Measurements from ENCODE around the gene PDE4D.

Gene PDE4D

GRCh38 chr5:58932057-58932612 lies 961.4 kb downstream of the PDE4D start:
- DNase-seq: no peak

- DNase-seq: no peak
Observed at GRCh38 chr5:58930520-58930919, 963.0 kb downstream of the PDE4D start.

GRCh38 chr5:58929726-58930125 lies 963.8 kb downstream of the PDE4D start:
- DNase-seq: no peak

- DNase-seq: no peak
Observed at GRCh38 chr5:58927938-58928337, 965.6 kb downstream of the PDE4D start.

GRCh38 chr5:58927181-58927580 lies 966.3 kb downstream of the PDE4D start:
- DNase-seq: no peak

- no peak for DNase-seq
Observed at GRCh38 chr5:58926541-58926935, 967.0 kb downstream of the PDE4D start.

GRCh38 chr5:58925627-58926540 lies 967.6 kb downstream of the PDE4D start:
- peak; percentile 67 for DNase-seq

GRCh38 chr5:58924306-58924705 lies 969.2 kb downstream of the PDE4D start:
- DNase-seq: peak; percentile 19

- DNase-seq: no peak
Observed at GRCh38 chr5:58923355-58923754, 970.2 kb downstream of the PDE4D start.

- peak; percentile 83 for DNase-seq
Observed at GRCh38 chr5:58922461-58923171, 970.9 kb downstream of the PDE4D start.

- no peak for DNase-seq
Observed at GRCh38 chr5:58921159-58921558, 972.4 kb downstream of the PDE4D start.

GRCh38 chr5:58919833-58920232 lies 973.7 kb downstream of the PDE4D start:
- DNase-seq: no peak
